ENCODE results near the gene KIF18B. TPM values are rescaled to one million over a fixed set of nuclear protein-coding genes. Genes with fewer than 3 reads are reported as not detected.
A peak's percentile ranks its signal among the peaks of the same experiment; 100 is the strongest.
"Not testable (repeated sequence)": the region's sequence is repeated elsewhere in the genome, so short reads cannot be mapped to it uniquely, and the experiment has no call there.

The KIF18B gene
- total and polyA plus RNA-seq, 2 donors (not counting 1 experiment from before 2014, with no cell fraction given), result 0.99 to 2.5 TPM

- DNase-seq (ENCODE audit: low read depth in 2 of 2), result no peak
- Histone ChIP-seq H3K9me3 (ENCODE audit: control insufficient read depth, insufficient read depth, low read depth, low read length) (no peaks in the 10 kb centered on the region), H3K27ac (ENCODE audit: insufficient read depth, low read length) (peak overlapping the region; percentile 84), H4K20me1 (ENCODE audit: control insufficient read depth, extremely low read depth, insufficient read depth, low read length) (no peaks in the 10 kb centered on the region), H3K4me2 (ENCODE audit: extremely low read depth, insufficient read depth, low read length) (peak overlapping the region; percentile 96), H3K79me2 (ENCODE audit: control insufficient read depth, insufficient read depth, low read length) (peaks cover 41% of the 10 kb centered on the region), H2AFZ (ENCODE audit: low read length) (peak overlapping the region; percentile 95), H3K36me3 (ENCODE audit: control insufficient read depth, insufficient read depth, low read length) (no peaks in the 10 kb centered on the region), H3K9ac (ENCODE audit: insufficient read depth, low read length) (peak overlapping the region; percentile 66), H3K4me1 (ENCODE audit: control insufficient read depth, extremely low read depth, insufficient read depth, low read length) (peaks cover 4% of the 10 kb centered on the region), H3K27me3 (ENCODE audit: control insufficient read depth, insufficient read depth, low read length) (no peaks in the 10 kb centered on the region), H3K4me3 (replicated peaks in 1 of 4; ENCODE audit: control extremely low read depth in 1 of 4, insufficient read depth in 1 of 4, low read depth in 3 of 4, low read length in 4 of 4) (peak overlapping the region; percentile 58 to 83 (median 72))
- TF ChIP-seq EZH2 (IDR thresholded peaks at IDR 0.05; ENCODE audit: low read length, missing control alignments), result no peak
- no peak for TF ChIP-seq CTCF (conservative IDR thresholded peaks at IDR 0.05 in 1 of 2, IDR thresholded peaks at IDR 0.05 in 1 of 2; ENCODE audit: low read depth in 1 of 2, low read length in 2 of 2)
Measured at GRCh38 chr17:44948315-44948795, 782 bp upstream of the KIF18B start.

DNA sequence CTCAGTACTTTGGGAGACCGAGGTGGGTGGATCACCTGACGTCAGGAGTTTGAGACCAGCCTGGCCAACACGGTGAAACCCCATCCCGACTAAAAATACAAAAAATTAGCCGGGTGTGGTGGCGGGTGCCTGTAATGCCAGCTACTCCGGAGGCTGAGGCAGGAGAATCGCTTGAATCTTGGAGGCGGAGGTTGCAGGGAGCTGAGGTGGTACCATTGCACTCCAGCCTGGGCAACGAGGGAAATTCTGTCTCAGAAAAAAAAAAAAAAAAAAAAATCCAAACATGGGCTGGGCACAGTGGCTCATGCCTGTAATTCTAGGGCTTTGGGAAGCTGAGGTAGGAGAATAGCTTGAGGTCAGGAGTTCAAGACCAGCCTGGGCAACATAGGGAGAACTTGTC lies 1.9 kb downstream of the KIF18B start:
- H2AFZ ChIP-seq (ENCODE audit: low read length), result not testable (repeated sequence)

GRCh38 chr17:44942456-44942855 lies 5.1 kb downstream of the KIF18B start:
- Histone ChIP-seq H3K4me2 (ENCODE audit: extremely low read depth, insufficient read depth, low read length) (peak overlapping the region; percentile 7), H3K9ac (ENCODE audit: insufficient read depth, low read length) (no peak overlapping the region), H3K27ac (ENCODE audit: insufficient read depth, low read length) (no peak overlapping the region), H3K9me3 (ENCODE audit: control insufficient read depth, insufficient read depth, low read depth, low read length) (no peaks in the 10 kb centered on the region), H3K79me2 (ENCODE audit: control insufficient read depth, insufficient read depth, low read length) (peaks cover 88% of the 10 kb centered on the region), H4K20me1 (ENCODE audit: control insufficient read depth, extremely low read depth, insufficient read depth, low read length) (no peaks in the 10 kb centered on the region), H3K36me3 (ENCODE audit: control insufficient read depth, insufficient read depth, low read length) (peaks cover 2% of the 10 kb centered on the region), H3K27me3 (ENCODE audit: control insufficient read depth, insufficient read depth, low read length) (no peaks in the 10 kb centered on the region), H3K4me1 (ENCODE audit: control insufficient read depth, extremely low read depth, insufficient read depth, low read length) (peaks cover 15% of the 10 kb centered on the region), H2AFZ (ENCODE audit: low read length) (no peak overlapping the region), H3K4me3 (replicated peaks in 1 of 4; ENCODE audit: control extremely low read depth in 1 of 4, insufficient read depth in 1 of 4, low read depth in 3 of 4, low read length in 4 of 4) (no peak overlapping the region)
- DNase-seq (ENCODE audit: low read depth in 2 of 2), result no peak
- TF ChIP-seq CTCF (conservative IDR thresholded peaks at IDR 0.05 in 1 of 2, IDR thresholded peaks at IDR 0.05 in 1 of 2; ENCODE audit: low read depth in 1 of 2, low read length in 2 of 2), result no peak
- TF ChIP-seq EZH2 (IDR thresholded peaks at IDR 0.05; ENCODE audit: low read length, missing control alignments), result no peak

More for the DNA sequence above, 1.9 kb downstream of the KIF18B start:
- not testable (repeated sequence) for H4K20me1 ChIP-seq (ENCODE audit: control insufficient read depth, extremely low read depth, insufficient read depth, low read length); H3K27me3 ChIP-seq (ENCODE audit: control insufficient read depth, insufficient read depth, low read length); H3K9me3 ChIP-seq (ENCODE audit: control insufficient read depth, insufficient read depth, low read depth, low read length); H3K4me2 ChIP-seq (ENCODE audit: extremely low read depth, insufficient read depth, low read length); H3K4me3 ChIP-seq (replicated peaks in 1 of 4; ENCODE audit: control extremely low read depth in 1 of 4, insufficient read depth in 1 of 4, low read depth in 3 of 4, low read length in 4 of 4); H3K27ac ChIP-seq (ENCODE audit: insufficient read depth, low read length); H3K36me3 ChIP-seq (ENCODE audit: control insufficient read depth, insufficient read depth, low read length); H3K9ac ChIP-seq (ENCODE audit: insufficient read depth, low read length); DNase-seq (ENCODE audit: low read depth in 2 of 2)
- peaks cover 65% of the 10 kb centered on the region for H3K79me2 ChIP-seq (ENCODE audit: control insufficient read depth, insufficient read depth, low read length)
- peaks cover 13% of the 10 kb centered on the region for H3K4me1 ChIP-seq (ENCODE audit: control insufficient read depth, extremely low read depth, insufficient read depth, low read length)

Data from fibroblast of lung (primary cell).